Stimulated activated CD8-positive, alpha-beta memory T cell treated with anti-CD3 and anti-CD28 coated beads, Interleukin-12 subunit alpha, Interleukin-12 subunit beta, amount 100 ng/mL, for 4 hours (primary cell): ENCODE measurements around the gene FILIP1L.
"Not testable (repeated sequence)": the region's sequence is repeated elsewhere in the genome, so short reads cannot be mapped to it uniquely, and the experiment has no call there.

Experiments
- DNase-seq: peaks from one replicate; pipeline ENCODE4 v3.0.0-alpha.2; 2020; ENCODE audit warnings: low read depth

FILIP1L gene

GRCh38 chr3:100098784-100099070, 15.6 kb downstream of the FILIP1L start:
- DNase-seq, result no peak

GRCh38 chr3:100097919-100098783, 16.1 kb downstream of the FILIP1L start:
- no peak for DNase-seq

- no peak for DNase-seq
These were observed 17.4 kb downstream of the FILIP1L start for GRCh38 chr3:100096866-100097265.

- DNase-seq, result not testable (repeated sequence)
These were observed 18.0 kb downstream of the FILIP1L start for GRCh38 chr3:100096286-100096685.

GRCh38 chr3:100093831-100094230, 20.5 kb downstream of the FILIP1L start:
- no peak for DNase-seq

GRCh38 chr3:100090669-100091005, 23.7 kb downstream of the FILIP1L start:
- no peak for DNase-seq

- DNase-seq, result no peak
These were observed 24.3 kb downstream of the FILIP1L start for GRCh38 chr3:100089812-100090668.

- DNase-seq, result no peak
These were observed 25.4 kb downstream of the FILIP1L start for GRCh38 chr3:100088735-100089368.

- no peak for DNase-seq
These were observed 27.1 kb downstream of the FILIP1L start for GRCh38 chr3:100087198-100087597.

GRCh38 chr3:100086401-100086800, 27.9 kb downstream of the FILIP1L start:
- no peak for DNase-seq

GRCh38 chr3:100084100-100084806, 30.0 kb downstream of the FILIP1L start:
- DNase-seq, result no peak

- no peak for DNase-seq
These were observed 31.1 kb downstream of the FILIP1L start for GRCh38 chr3:100083209-100083608.

GRCh38 chr3:100082714-100083113, 31.6 kb downstream of the FILIP1L start:
- no peak for DNase-seq

GRCh38 chr3:100081986-100082692, 32.2 kb downstream of the FILIP1L start:
- no peak for DNase-seq

- DNase-seq, result no peak
These were observed 33.0 kb downstream of the FILIP1L start for GRCh38 chr3:100081311-100081710.

GRCh38 chr3:100080573-100080972, 33.7 kb downstream of the FILIP1L start:
- no peak for DNase-seq

GRCh38 chr3:100079328-100079727, 35.0 kb downstream of the FILIP1L start:
- DNase-seq, result no peak

GRCh38 chr3:100076731-100077529, 37.4 kb downstream of the FILIP1L start:
- no peak for DNase-seq

GRCh38 chr3:100075851-100076730, 38.2 kb downstream of the FILIP1L start:
- no peak for DNase-seq

- no peak for DNase-seq
These were observed 39.1 kb downstream of the FILIP1L start for GRCh38 chr3:100075196-100075595.
